Keratinocyte (primary cell): Measurements from ENCODE around the gene SGMS2.

Source experiments
- EZH2 ChIP-seq: IDR thresholded peaks from one replicate; pipeline ENCODE4 v1.6.1; 2012; ENCODE audit warnings: inconsistent platforms, mild to moderate bottlenecking, low read length, moderate library complexity
- TF ChIP-seq, protein P1 (sequence below), 3 experiments: IDR thresholded peaks in 1 of 3; conservative IDR thresholded peaks in 1 of 3; optimal IDR thresholded peaks in 1 of 3; 2 replicates in 2 of 3; 3 replicates in 1 of 3; pipeline versions ENCODE3 to v1.5.1; 2011; ENCODE audit warnings: low read length in 3 of 3, mild to moderate bottlenecking in 3 of 3, moderate library complexity in 2 of 3, control low read depth in 1 of 3, inconsistent platforms in 1 of 3; ENCODE audit not compliant: insufficient read depth in 2 of 3; ENCODE audit errors: extremely low read depth in 1 of 3

DNA sequence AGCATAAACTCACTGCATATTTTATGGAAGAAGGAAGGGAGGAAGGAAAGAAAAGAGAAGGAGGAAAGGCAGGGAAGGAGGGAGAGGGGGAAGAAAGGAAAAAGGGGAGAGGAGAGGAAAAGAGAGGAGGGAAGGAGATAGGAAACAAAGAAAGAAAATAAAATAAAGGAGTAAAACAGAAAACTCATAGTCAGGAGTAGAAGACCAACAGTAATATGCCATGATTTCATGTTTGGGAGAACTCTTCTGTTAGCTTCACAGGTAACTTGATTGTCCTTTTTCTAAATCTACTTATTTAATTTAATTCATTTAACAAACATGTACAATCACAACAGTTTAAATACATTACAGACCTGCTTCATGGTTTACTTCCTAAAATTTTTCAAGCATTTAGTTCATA lies 46.8 kb upstream of the SGMS2 start:
- TF ChIP-seq, protein P1, sequence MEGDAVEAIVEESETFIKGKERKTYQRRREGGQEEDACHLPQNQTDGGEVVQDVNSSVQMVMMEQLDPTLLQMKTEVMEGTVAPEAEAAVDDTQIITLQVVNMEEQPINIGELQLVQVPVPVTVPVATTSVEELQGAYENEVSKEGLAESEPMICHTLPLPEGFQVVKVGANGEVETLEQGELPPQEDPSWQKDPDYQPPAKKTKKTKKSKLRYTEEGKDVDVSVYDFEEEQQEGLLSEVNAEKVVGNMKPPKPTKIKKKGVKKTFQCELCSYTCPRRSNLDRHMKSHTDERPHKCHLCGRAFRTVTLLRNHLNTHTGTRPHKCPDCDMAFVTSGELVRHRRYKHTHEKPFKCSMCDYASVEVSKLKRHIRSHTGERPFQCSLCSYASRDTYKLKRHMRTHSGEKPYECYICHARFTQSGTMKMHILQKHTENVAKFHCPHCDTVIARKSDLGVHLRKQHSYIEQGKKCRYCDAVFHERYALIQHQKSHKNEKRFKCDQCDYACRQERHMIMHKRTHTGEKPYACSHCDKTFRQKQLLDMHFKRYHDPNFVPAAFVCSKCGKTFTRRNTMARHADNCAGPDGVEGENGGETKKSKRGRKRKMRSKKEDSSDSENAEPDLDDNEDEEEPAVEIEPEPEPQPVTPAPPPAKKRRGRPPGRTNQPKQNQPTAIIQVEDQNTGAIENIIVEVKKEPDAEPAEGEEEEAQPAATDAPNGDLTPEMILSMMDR (optimal IDR thresholded peaks at IDR 0.05 in 1 of 3, IDR thresholded peaks at IDR 0.05 in 1 of 3, conservative IDR thresholded peaks at IDR 0.05 in 1 of 3; ENCODE audit: extremely low read depth in 1 of 3, insufficient read depth in 2 of 3, low read length in 3 of 3): no peak
- TF ChIP-seq EZH2: no peak
